Activated CD4-positive, alpha-beta T cell treated with anti-CD3 and anti-CD28 coated beads, Interleukin-2, amount 50 U/mL, for 16 hours (primary cell): ENCODE measurements around the gene SLC22A31.

Source experiments
- DNase-seq: peaks from one replicate; pipeline ENCODE4 v3.0.0-alpha.2; 2020

SLC22A31 gene

GRCh38 chr16:89164847-89165680 lies 35.3 kb downstream of the SLC22A31 start:
- no peak for DNase-seq

- no peak for DNase-seq
Measured at GRCh38 chr16:89164436-89164835, 35.9 kb downstream of the SLC22A31 start.

- DNase-seq, result no peak
Measured at GRCh38 chr16:89163297-89163696, 37.0 kb downstream of the SLC22A31 start.

GRCh38 chr16:89161763-89162713 lies 38.3 kb downstream of the SLC22A31 start:
- DNase-seq, result no peak

GRCh38 chr16:89160977-89161701 lies 39.2 kb downstream of the SLC22A31 start:
- no peak for DNase-seq

- no peak for DNase-seq
Measured at GRCh38 chr16:89159850-89160354, 40.4 kb downstream of the SLC22A31 start.

GRCh38 chr16:89159066-89159849 lies 41.1 kb downstream of the SLC22A31 start:
- no peak for DNase-seq

GRCh38 chr16:89157778-89158177 lies 42.6 kb downstream of the SLC22A31 start:
- DNase-seq, result no peak

GRCh38 chr16:89156740-89157645 lies 43.3 kb downstream of the SLC22A31 start:
- no peak for DNase-seq

GRCh38 chr16:89155851-89156739 lies 44.2 kb downstream of the SLC22A31 start:
- no peak for DNase-seq

GRCh38 chr16:89155184-89155679 lies 45.1 kb downstream of the SLC22A31 start:
- no peak for DNase-seq

GRCh38 chr16:89154390-89155183 lies 45.8 kb downstream of the SLC22A31 start:
- no peak for DNase-seq

GRCh38 chr16:89153848-89154271 lies 46.5 kb downstream of the SLC22A31 start:
- DNase-seq, result no peak

- DNase-seq, result no peak
Measured at GRCh38 chr16:89152831-89153700, 47.3 kb downstream of the SLC22A31 start.

- DNase-seq, result no peak
Measured at GRCh38 chr16:89150981-89151380, 49.4 kb downstream of the SLC22A31 start.

GRCh38 chr16:89150090-89150835 lies 50.1 kb downstream of the SLC22A31 start:
- no peak for DNase-seq

- no peak for DNase-seq
Measured at GRCh38 chr16:89149386-89149785, 51.0 kb downstream of the SLC22A31 start.
